Mesenchymal stem cell (in vitro differentiated cells and primary cell): ENCODE results near the gene CCNT1.

Experiments used
- DNase-seq: peaks from one replicate; pipeline ENCODE4 v3.0.0-alpha.2; 2013
- H2AFZ ChIP-seq: one replicate; pipeline ENCODE4 v1.6.1; 2013; ENCODE audit warnings: low read depth, mild to moderate bottlenecking, control low read depth, inconsistent platforms, low read length, moderate library complexity
- H2AK5ac ChIP-seq: 2 replicates; pipeline ENCODE4 v1.6.1; 2013; ENCODE audit warnings: low read length, moderate library complexity, mild to moderate bottlenecking, inconsistent platforms; ENCODE audit not compliant: severe bottlenecking
- H2BK120ac ChIP-seq: one replicate; pipeline ENCODE4 v1.6.1; 2013; ENCODE audit warnings: low read depth, mild to moderate bottlenecking, inconsistent platforms, low read length, moderate library complexity
- H2BK12ac ChIP-seq, 2 experiments: one replicate each; pipeline ENCODE4 v1.6.1; 2013; ENCODE audit warnings: inconsistent platforms in 2 of 2, low read length in 2 of 2, mild to moderate bottlenecking in 2 of 2, moderate library complexity in 2 of 2, control low read depth in 1 of 2
- H2BK15ac ChIP-seq: one replicate; pipeline ENCODE4 v1.6.1; 2013; ENCODE audit warnings: mild to moderate bottlenecking, low read depth, inconsistent platforms; ENCODE audit not compliant: poor library complexity, severe bottlenecking
- H2BK5ac ChIP-seq: 2 replicates; pipeline ENCODE4 v1.6.1; 2013; ENCODE audit warnings: low read depth, mild to moderate bottlenecking, low read length, control low read depth, inconsistent platforms; ENCODE audit not compliant: poor library complexity, severe bottlenecking
- H3K14ac ChIP-seq, 2 experiments: one replicate each; pipeline ENCODE4 v1.6.1; 2013; ENCODE audit warnings: inconsistent platforms in 2 of 2, low read length in 2 of 2, control low read depth in 1 of 2, mild to moderate bottlenecking in 1 of 2, moderate library complexity in 1 of 2
- H3K18ac ChIP-seq, 2 experiments: one replicate each; pipeline ENCODE4 v1.6.1; 2013; ENCODE audit warnings: inconsistent platforms in 2 of 2, low read length in 2 of 2, control low read depth in 1 of 2, low read depth in 1 of 2, mild to moderate bottlenecking in 1 of 2
- H3K23ac ChIP-seq, 2 experiments: one replicate each; pipeline ENCODE4 v1.6.1; 2013; ENCODE audit warnings: inconsistent platforms in 2 of 2, low read length in 2 of 2, mild to moderate bottlenecking in 2 of 2, moderate library complexity in 2 of 2, control low read depth in 1 of 2
- H3K27ac ChIP-seq: 2 replicates; pipeline ENCODE4 v1.5.1; 2013; ENCODE audit warnings: mild to moderate bottlenecking, moderate library complexity, low read length, control low read depth, inconsistent platforms; ENCODE audit not compliant: poor library complexity, severe bottlenecking
- H3K27me3 ChIP-seq, 2 experiments: 2 replicates each; pipeline versions ENCODE4 v1.6.1 to v1.7.0; 2013; ENCODE audit warnings: low read length in 2 of 2, mild to moderate bottlenecking in 2 of 2, moderate library complexity in 2 of 2, control low read depth in 1 of 2, inconsistent platforms in 1 of 2; ENCODE audit not compliant: control insufficient read depth in 1 of 2, insufficient read depth in 1 of 2
- H3K36me3 ChIP-seq, 2 experiments: 2 replicates each; pipeline versions ENCODE4 v1.6.1 to v1.7.0; 2013; ENCODE audit warnings: low read length in 2 of 2, control low read depth in 1 of 2, inconsistent platforms in 1 of 2, low read depth in 1 of 2, mild to moderate bottlenecking in 1 of 2; ENCODE audit not compliant: insufficient read depth in 2 of 2, control insufficient read depth in 1 of 2
- H3K4ac ChIP-seq, 2 experiments: one replicate each; pipeline ENCODE4 v1.6.1; 2013; ENCODE audit warnings: inconsistent platforms in 2 of 2, low read length in 2 of 2, mild to moderate bottlenecking in 2 of 2, moderate library complexity in 2 of 2, control low read depth in 1 of 2, low read depth in 1 of 2
- H3K4me1 ChIP-seq: 2 replicates; pipeline ENCODE4 v1.6.1; 2013; ENCODE audit warnings: low read depth, low read length, control low read depth; ENCODE audit not compliant: control insufficient read depth, insufficient read depth
- H3K4me2 ChIP-seq: 2 replicates; pipeline ENCODE4 v1.6.1; 2013; ENCODE audit warnings: low read length, mild to moderate bottlenecking, inconsistent platforms; ENCODE audit not compliant: poor library complexity, severe bottlenecking
- H3K4me3 ChIP-seq, 2 experiments: 2 replicates each; pipeline versions ENCODE4 v1.5.1 to v1.7.0; 2013; ENCODE audit warnings: low read length in 2 of 2, mild to moderate bottlenecking in 2 of 2, control low read depth in 1 of 2, low read depth in 1 of 2; ENCODE audit not compliant: insufficient read depth in 1 of 2
- H3K79me1 ChIP-seq: replicated peaks from 2 replicates; pipeline ENCODE4 v1.6.1; 2013; ENCODE audit warnings: mild to moderate bottlenecking, control low read depth, low read length, inconsistent platforms; ENCODE audit not compliant: poor library complexity, severe bottlenecking
- H3K9ac ChIP-seq: 2 replicates; pipeline ENCODE4 v1.7.0; 2013; ENCODE audit warnings: mild to moderate bottlenecking, low read length, moderate library complexity
- H3K9me3 ChIP-seq: 2 replicates; pipeline ENCODE4 v1.7.0; 2013; ENCODE audit warnings: mild to moderate bottlenecking, low read length; ENCODE audit not compliant: control insufficient read depth
- H4K8ac ChIP-seq: one replicate; pipeline ENCODE4 v1.6.1; 2013; ENCODE audit warnings: inconsistent platforms, mild to moderate bottlenecking, low read length, moderate library complexity
- H4K91ac ChIP-seq: one replicate; pipeline ENCODE4 v1.6.1; 2013; ENCODE audit warnings: mild to moderate bottlenecking, low read length, inconsistent platforms
- WGBS: methylation state at CpG from one replicate; pipeline ENCODE4 v1.1.7; 2013; ENCODE audit warnings: mixed read lengths; 5-methylcytosine and 5-hydroxymethylcytosine counted together

CCNT1 gene

GRCh38 chr12:48694038-48694437 lies 22.5 kb downstream of the CCNT1 start:
- Histone ChIP-seq H2AFZ (no peak overlapping the region), H3K27me3 (no peaks in the 10 kb centered on the region), H2BK12ac (no peak overlapping the region), H3K79me1 (peaks cover 24% of the 10 kb centered on the region), H3K36me3 (peaks cover 23 to 91% of the 10 kb centered on the region in 2 experiments), H2BK5ac (no peak overlapping the region), H2BK120ac (no peak overlapping the region), H4K8ac (no peak overlapping the region), H3K4me3 (no peak overlapping the region), H3K23ac (no peak overlapping the region), H2BK15ac (no peak overlapping the region), H3K4me1 (no peaks in the 10 kb centered on the region), H4K91ac (no peak overlapping the region), H3K27ac (no peak overlapping the region), H3K9ac (no peak overlapping the region), H3K18ac (no peak overlapping the region), H3K4ac (no peak overlapping the region), H3K9me3 (no peaks in the 10 kb centered on the region), H2AK5ac (no peak overlapping the region), H3K14ac (no peak overlapping the region), H3K4me2 (no peak overlapping the region)
- WGBS, result 98% methylated on average over 6 of the region's 6 CpGs
- no peak for DNase-seq

DNA sequence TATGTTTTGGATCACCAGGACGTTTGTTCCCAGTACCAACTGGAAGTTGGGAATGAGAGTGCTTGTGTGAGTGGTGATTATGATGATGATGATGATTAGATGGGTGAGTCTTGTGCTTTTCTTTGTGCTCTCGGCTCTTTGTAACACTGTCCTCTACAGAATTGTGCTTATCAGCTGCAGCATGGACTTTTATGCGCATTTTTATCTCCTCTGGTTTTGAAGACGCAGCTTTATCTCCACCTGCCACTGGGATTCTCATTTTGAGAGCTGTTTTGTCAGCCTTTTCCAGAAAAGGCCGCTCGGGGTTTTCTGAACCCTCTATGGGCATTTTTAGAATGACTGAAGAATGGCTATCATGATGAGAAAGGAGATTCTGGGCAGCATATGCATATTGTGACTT lies 22.9 kb downstream of the CCNT1 start:
- Histone ChIP-seq H3K4me2 (no peak overlapping the region), H2BK15ac (no peak overlapping the region), H3K27ac (no peak overlapping the region), H2BK12ac (no peak overlapping the region), H2AFZ (no peak overlapping the region), H3K4ac (no peak overlapping the region), H3K18ac (no peak overlapping the region), H3K14ac (no peak overlapping the region), H4K8ac (no peak overlapping the region), H3K27me3 (no peaks in the 10 kb centered on the region), H2AK5ac (no peak overlapping the region), H3K9me3 (no peaks in the 10 kb centered on the region), H3K9ac (no peak overlapping the region), H2BK120ac (no peak overlapping the region), H3K36me3 (peaks cover 23 to 92% of the 10 kb centered on the region in 2 experiments), H4K91ac (no peak overlapping the region), H3K4me3 (no peak overlapping the region), H3K23ac (no peak overlapping the region), H3K4me1 (no peaks in the 10 kb centered on the region), H3K79me1 (peaks cover 26% of the 10 kb centered on the region), H2BK5ac (no peak overlapping the region)
- DNase-seq, result no peak
- 87% methylated on average over 6 of the region's 6 CpGs for WGBS

DNA sequence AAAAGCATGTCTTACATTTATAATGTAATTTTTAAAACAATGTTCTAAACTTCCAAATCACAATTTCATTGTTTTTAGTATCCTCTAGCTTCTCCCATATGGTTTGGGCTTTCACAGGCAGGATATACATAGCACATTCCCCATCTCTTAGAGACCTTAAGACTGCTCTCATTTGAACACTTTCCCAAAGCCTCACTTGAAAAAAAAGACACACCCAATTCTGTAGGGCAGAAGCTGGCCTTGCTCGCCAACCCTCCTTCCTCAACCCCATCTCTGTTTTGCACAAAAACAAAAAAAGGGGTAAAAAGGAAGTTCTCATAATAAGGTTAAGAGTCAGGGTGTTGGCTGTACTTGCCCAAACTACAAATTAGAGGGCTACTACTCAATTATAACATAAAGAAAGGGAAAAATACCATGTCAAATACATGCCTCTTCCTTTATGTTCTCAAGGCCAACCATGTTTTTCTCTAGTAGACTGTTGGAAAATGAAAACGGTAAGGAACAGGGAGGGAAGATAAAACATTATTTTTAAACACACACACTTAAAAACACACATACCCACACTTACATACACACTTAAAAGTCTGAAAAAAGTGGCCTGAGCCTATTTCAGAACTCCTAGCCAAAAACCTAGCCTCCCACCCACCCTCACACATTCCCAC lies 24.6 kb downstream of the CCNT1 start:
- WGBS, result no CpG with 5 or more reads among the region's 2 CpGs
- H3K14ac ChIP-seq, result no peak overlapping the region
- no peak overlapping the region for H2AFZ ChIP-seq
- no peak for DNase-seq
- no peak overlapping the region for H2BK5ac ChIP-seq
- no peak overlapping the region for H3K18ac ChIP-seq
- no peak overlapping the region for H3K4ac ChIP-seq
- H2BK15ac ChIP-seq, result no peak overlapping the region
- no peak overlapping the region for H3K9ac ChIP-seq
- H3K79me1 ChIP-seq, result peaks cover 26% of the 10 kb centered on the region
- H4K8ac ChIP-seq, result no peak overlapping the region
- no peaks in the 10 kb centered on the region for H3K9me3 ChIP-seq
- peak overlapping the region; percentile 75 for H3K27ac ChIP-seq
- H3K36me3 ChIP-seq, result peaks cover 23 to 92% of the 10 kb centered on the region in 2 experiments
- no peak overlapping the region for H3K4me2 ChIP-seq
- H3K27me3 ChIP-seq, result no peaks in the 10 kb centered on the region
- peak overlapping the region; percentile 92 for H2AK5ac ChIP-seq
- H3K23ac ChIP-seq, result no peak overlapping the region
- H4K91ac ChIP-seq, result no peak overlapping the region
- no peak overlapping the region for H2BK12ac ChIP-seq
- no peak overlapping the region for H3K4me3 ChIP-seq
- no peaks in the 10 kb centered on the region for H3K4me1 ChIP-seq
- H2BK120ac ChIP-seq, result no peak overlapping the region

GRCh38 chr12:48690990-48691389 lies 25.5 kb downstream of the CCNT1 start:
- H2BK15ac ChIP-seq, result no peak overlapping the region
- H3K4me3 ChIP-seq, result no peak overlapping the region
- no peak overlapping the region for H3K18ac ChIP-seq
- no peak overlapping the region for H4K91ac ChIP-seq
- DNase-seq, result no peak
- H3K14ac ChIP-seq, result no peak overlapping the region
- H4K8ac ChIP-seq, result no peak overlapping the region
- H2AFZ ChIP-seq, result no peak overlapping the region
- no peak overlapping the region for H3K4me2 ChIP-seq
- no peak overlapping the region for H2BK5ac ChIP-seq
- H3K36me3 ChIP-seq, result peaks cover 22 to 83% of the 10 kb centered on the region in 2 experiments
- no peaks in the 10 kb centered on the region for H3K27me3 ChIP-seq
- H3K23ac ChIP-seq, result no peak overlapping the region
- H3K4ac ChIP-seq, result no peak overlapping the region
- H3K27ac ChIP-seq, result peak overlapping the region; percentile 75
- H2AK5ac ChIP-seq, result no peak overlapping the region
- no peaks in the 10 kb centered on the region for H3K9me3 ChIP-seq
- no peak overlapping the region for H2BK120ac ChIP-seq
- H3K9ac ChIP-seq, result no peak overlapping the region
- no peaks in the 10 kb centered on the region for H3K4me1 ChIP-seq
- 85% methylated on average over 4 of the region's 4 CpGs for WGBS
- no peak overlapping the region for H2BK12ac ChIP-seq
- peaks cover 22% of the 10 kb centered on the region for H3K79me1 ChIP-seq
